MM.1S (cell line): Measurements from ENCODE around the gene C6orf62.
"Not testable (repeated sequence)": the region's sequence is repeated elsewhere in the genome, so short reads cannot be mapped to it uniquely, and the experiment has no call there.

Experiments
- DNase-seq: peaks from one replicate; pipeline ENCODE4 v3.0.0-alpha.2; 2015
- H2AFZ ChIP-seq: fragments of 300-600 bp; sonication (generic); 2 replicates; pipeline ENCODE4 v1.6.0; 2016; ENCODE audit warnings: antibody characterized with exemption, low read length
- H3F3A ChIP-seq: fragments of 300-600 bp; sonication (generic); 2 replicates; pipeline ENCODE4 v1.6.1; 2016; ENCODE audit warnings: mild to moderate bottlenecking, antibody characterized with exemption, low read length, moderate library complexity, mixed read lengths; ENCODE audit not compliant: insufficient read depth
- H3K27ac ChIP-seq: fragments of 300-600 bp; sonication (generic); 2 replicates; pipeline ENCODE4 v1.5.1; 2016; ENCODE audit warnings: mild to moderate bottlenecking, low read length
- H3K27me3 ChIP-seq: fragments of 300-600 bp; sonication (generic); replicated peaks from 2 replicates; pipeline ENCODE4 v1.6.0; 2016; ENCODE audit warnings: low read length; ENCODE audit not compliant: insufficient read depth
- H3K36me3 ChIP-seq: fragments of 300-600 bp; sonication (generic); replicated peaks from 2 replicates; pipeline ENCODE4 v1.6.1; 2016; ENCODE audit warnings: mild to moderate bottlenecking, low read length, mixed read lengths; ENCODE audit not compliant: insufficient read depth
- H3K4me1 ChIP-seq: fragments of 300-600 bp; sonication (generic); 2 replicates; pipeline ENCODE4 v1.6.1; 2016; ENCODE audit warnings: low read length, mixed read lengths
- H3K4me2 ChIP-seq: fragments of 300-600 bp; sonication (generic); 2 replicates; pipeline ENCODE4 v1.6.0; 2016; ENCODE audit warnings: low read depth, low read length
- H3K4me3 ChIP-seq: fragments of 300-600 bp; sonication (generic); 2 replicates; pipeline ENCODE4 v1.5.1; 2016; ENCODE audit warnings: low read length, mixed read lengths
- H3K79me2 ChIP-seq: fragments of 300-600 bp; sonication (generic); 2 replicates; pipeline ENCODE4 v1.6.1; 2016; ENCODE audit warnings: mixed run types, low read length, mixed read lengths
- H3K9ac ChIP-seq: fragments of 300-600 bp; sonication (generic); 2 replicates; pipeline ENCODE4 v1.6.1; 2016; ENCODE audit warnings: low read length, mixed read lengths
- H3K9me2 ChIP-seq: fragments of 300-600 bp; sonication (generic); replicated peaks from 2 replicates; pipeline ENCODE4 v1.6.1; 2016; ENCODE audit warnings: mild to moderate bottlenecking, low read length, mixed read lengths; ENCODE audit not compliant: insufficient read depth
- H3K9me3 ChIP-seq: fragments of 300-600 bp; sonication (generic); replicated peaks from 2 replicates; pipeline ENCODE4 v1.6.1; 2016; ENCODE audit warnings: mild to moderate bottlenecking, low read length, mixed read lengths; ENCODE audit not compliant: insufficient read depth
- H4K20me1 ChIP-seq: fragments of 300-600 bp; sonication (generic); 2 replicates; pipeline ENCODE4 v1.6.1; 2016; ENCODE audit warnings: mild to moderate bottlenecking, low read length, moderate library complexity, mixed read lengths; ENCODE audit not compliant: insufficient read depth
- CTCF ChIP-seq: fragments of 300-600 bp; sonication (generic); IDR thresholded peaks from 2 replicates; pipeline ENCODE4 v1.5.1; 2016; ENCODE audit warnings: antibody characterized with exemption, low read length, mixed read lengths
- EZH2 ChIP-seq: fragments of 300-600 bp; sonication (generic); optimal IDR thresholded peaks from 2 replicates; pipeline ENCODE3; 2017; ENCODE audit warnings: low read depth, mild to moderate bottlenecking, antibody characterized with exemption, low read length, mixed read lengths
- EZH2phosphoT487 ChIP-seq: fragments of 300-600 bp; sonication (generic); IDR thresholded peaks from 2 replicates; pipeline ENCODE4 v1.6.1; 2018; ENCODE audit warnings: antibody characterized with exemption, low read length

Gene C6orf62

GRCh38 chr6:24695635-24696034, 23.3 kb downstream of the C6orf62 start:
- peak; percentile 26 for DNase-seq
- not testable (repeated sequence) for H3K36me3 ChIP-seq, H3K4me2 ChIP-seq, H3K9ac ChIP-seq, H3K4me1 ChIP-seq, H3K4me3 ChIP-seq, H4K20me1 ChIP-seq, H3K27me3 ChIP-seq, H3F3A ChIP-seq, H3K27ac ChIP-seq, H3K9me3 ChIP-seq, H3K79me2 ChIP-seq, H2AFZ ChIP-seq, H3K9me2 ChIP-seq
- peak; percentile 39 for TF ChIP-seq CTCF

- Histone ChIP-seq H3K79me2 (no peaks in the 10 kb centered on the region), H3K4me3 (no peak overlapping the region), H2AFZ (no peak overlapping the region), H3K9me2 (no peaks in the 10 kb centered on the region), H3K9me3 (no peaks in the 10 kb centered on the region), H3K36me3 (no peaks in the 10 kb centered on the region), H3K9ac (no peak overlapping the region), H3K4me1 (no peaks in the 10 kb centered on the region), H3K27me3 (no peaks in the 10 kb centered on the region), H3K4me2 (no peak overlapping the region), H3F3A (peaks cover 7% of the 10 kb centered on the region; the same call in 1 of the 2 replicates), H3K27ac (no peak overlapping the region), H4K20me1 (no peaks in the 10 kb centered on the region)
- TF ChIP-seq EZH2phosphoT487 (no peak), EZH2 (no peak), CTCF (no peak)
- DNase-seq, result no peak
Measured at GRCh38 chr6:24694198-24694597, 24.8 kb downstream of the C6orf62 start.

GRCh38 chr6:24692848-24693592, 25.9 kb downstream of the C6orf62 start:
- no peaks in the 10 kb centered on the region for H3K4me1 ChIP-seq
- no peak overlapping the region for H3K4me2 ChIP-seq
- H3K4me3 ChIP-seq, result no peak overlapping the region
- H3K9ac ChIP-seq, result no peak overlapping the region
- H2AFZ ChIP-seq, result no peak overlapping the region
- no peaks in the 10 kb centered on the region for H3K36me3 ChIP-seq
- DNase-seq, result no peak
- TF ChIP-seq EZH2 (no peak), EZH2phosphoT487 (no peak), CTCF (no peak)
- H3K9me2 ChIP-seq, result no peaks in the 10 kb centered on the region
- H3K27ac ChIP-seq, result no peak overlapping the region
- H3K27me3 ChIP-seq, result no peaks in the 10 kb centered on the region
- no peaks in the 10 kb centered on the region for H3K9me3 ChIP-seq
- no peaks in the 10 kb centered on the region for H4K20me1 ChIP-seq
- H3F3A ChIP-seq, result peaks cover 7% of the 10 kb centered on the region; the same call in 1 of the 2 replicates
- no peaks in the 10 kb centered on the region for H3K79me2 ChIP-seq
